Lower leg skin (tissue), 4 donors: ENCODE measurements around the gene GRAMD4. TPM values are rescaled to one million over a fixed set of nuclear protein-coding genes. Genes with fewer than 3 reads are reported as not detected.

Experiments
- DNase-seq, 2 donors: peaks; one replicate each; pipeline ENCODE4 v3.0.0-alpha.2; 2019; ENCODE audit warnings: low spot score in 2 of 2
- H3K4me3 ChIP-seq: fragments of 200-600 bp; sonication (generic); 2 replicates; pipeline ENCODE4 v1.5.1; 2017; ENCODE audit warnings: mild to moderate bottlenecking, low read depth; ENCODE audit not compliant: poor library complexity, severe bottlenecking
- CTCF ChIP-seq, 3 donors: fragments of 450-650 bp; IDR thresholded peaks; one replicate each; pipeline ENCODE4 v1.5.1; 2016; ENCODE audit warnings: antibody characterized with exemption in 3 of 3, mild to moderate bottlenecking in 3 of 3, moderate library complexity in 2 of 3
- POLR2A ChIP-seq, 2 donors: fragments of 450-650 bp; IDR thresholded peaks; one replicate each; pipeline ENCODE4 v1.6.1; 2016 to 2017; ENCODE audit warnings: antibody characterized with exemption in 2 of 2, mild to moderate bottlenecking in 1 of 2, moderate library complexity in 1 of 2
- WGBS, 2 donors: methylation state at CpG; one replicate each; pipeline ENCODE4 v1.1.5; 2018; 5-methylcytosine and 5-hydroxymethylcytosine counted together
- intact Hi-C: fragments of 100-400 bp; cut with DNase I; formaldehyde crosslinking; loops from one replicate; pipeline ENCODE4 v1.15.0; 2023; ENCODE audit warnings: low total_unique reads
- total RNA-seq, 4 donors: library from RNA; depleted of rRNA; stranded (reverse); fragments of >200 nt; gene quantifications; one replicate each; pipeline ENCODE4 v1.1.0, GENCODE V29; 2016

The GRAMD4 gene
- total RNA-seq, 4 donors from 2014 or later: 78.7 to 136 (median 117) TPM

- no peak for TF ChIP-seq POLR2A (IDR thresholded peaks at IDR 0.05)
- TF ChIP-seq CTCF (IDR thresholded peaks at IDR 0.05): no peak
- DNase-seq: no peak
- no peak overlapping the region for H3K4me3 ChIP-seq
- WGBS, 2 donors: 75 to 81% methylated on average over 8 to 11 of the region's 13 CpGs
- intact Hi-C loops: no loop called here
Measured at GRCh38 chr22:46612341-46612903, 7.8 kb upstream of the GRAMD4 start.

GRCh38 chr22:46612904-46613605 is 7.1 kb upstream of the GRAMD4 start:
- 62% methylated on average over 19 to 23 of the region's 23 CpGs for WGBS, 2 donors
- TF ChIP-seq POLR2A (IDR thresholded peaks at IDR 0.05): no peak
- no peak for TF ChIP-seq CTCF (IDR thresholded peaks at IDR 0.05)

GRCh38 chr22:46613606-46614021 is 6.6 kb upstream of the GRAMD4 start:
- TF ChIP-seq POLR2A (IDR thresholded peaks at IDR 0.05): no peak
- TF ChIP-seq CTCF (IDR thresholded peaks at IDR 0.05): no peak
- intact Hi-C loops: no loop called here
- no peak overlapping the region for H3K4me3 ChIP-seq
- DNase-seq: no peak
- 54 to 71% methylated on average over 13 of the region's 13 CpGs for WGBS, 2 donors

More at GRCh38 chr22:46612904-46613605, 7.1 kb upstream of the GRAMD4 start:
- H3K4me3 ChIP-seq: no peak overlapping the region
- no peak for DNase-seq
- intact Hi-C loops: no loop called here

- intact Hi-C loops: no loop called here
- 76 to 81% methylated on average over 31 of the region's 31 CpGs for WGBS, 2 donors
- no peak overlapping the region for H3K4me3 ChIP-seq
- TF ChIP-seq POLR2A (IDR thresholded peaks at IDR 0.05) (no peak), CTCF (IDR thresholded peaks at IDR 0.05) (no peak)
- no peak for DNase-seq
Measured at GRCh38 chr22:46614025-46614931, 5.9 kb upstream of the GRAMD4 start.

GRCh38 chr22:46617207-46617985 is 2.8 kb upstream of the GRAMD4 start:
- intact Hi-C loops: no loop called here
- no peak for DNase-seq
- WGBS, 2 donors: 74 to 81% methylated on average over 15 to 18 of the region's 18 CpGs
- H3K4me3 ChIP-seq: no peak overlapping the region
- TF ChIP-seq POLR2A (IDR thresholded peaks at IDR 0.05) (no peak), CTCF (IDR thresholded peaks at IDR 0.05) (no peak)
